ENCODE results near the gene ACAP3.

ACAP3 gene

GRCh38 chr1:1284221-1285101 lies 23.3 kb downstream of the ACAP3 start:
- DNase-seq: no peak

- DNase-seq: no peak
Observed at GRCh38 chr1:1283821-1284220, 23.9 kb downstream of the ACAP3 start.

- no peak for DNase-seq
Observed at GRCh38 chr1:1282998-1283397, 24.7 kb downstream of the ACAP3 start.

- DNase-seq: no peak
Observed at GRCh38 chr1:1281533-1282321, 26.0 kb downstream of the ACAP3 start.

GRCh38 chr1:1280782-1281481 lies 26.8 kb downstream of the ACAP3 start:
- DNase-seq: no peak

GRCh38 chr1:1279028-1279427 lies 28.7 kb downstream of the ACAP3 start:
- DNase-seq: no peak

GRCh38 chr1:1278620-1279019 lies 29.1 kb downstream of the ACAP3 start:
- DNase-seq: no peak

GRCh38 chr1:1275836-1276235 lies 31.9 kb downstream of the ACAP3 start:
- DNase-seq: no peak

GRCh38 chr1:1274931-1275431 lies 32.7 kb downstream of the ACAP3 start:
- no peak for DNase-seq

GRCh38 chr1:1274299-1274930 lies 33.3 kb downstream of the ACAP3 start:
- DNase-seq: no peak

GRCh38 chr1:1273512-1274298 lies 34.0 kb downstream of the ACAP3 start, which contains the start of gene UBE2J2:
UBE2J2 (minus strand) TSS chr1:1273854; CDS start chr1:1267992, 5,862 bp downstream.
- DNase-seq: no peak

- no peak for DNase-seq
Observed at GRCh38 chr1:1273209-1273511, 34.6 kb downstream of the ACAP3 start.

GRCh38 chr1:1272341-1273208 lies 35.2 kb downstream of the ACAP3 start:
- DNase-seq: no peak

- no peak for DNase-seq
Observed at GRCh38 chr1:1270813-1271212, 36.9 kb downstream of the ACAP3 start.

GRCh38 chr1:1268284-1268682 lies 39.4 kb downstream of the ACAP3 start:
- DNase-seq: no peak

- DNase-seq: no peak
Observed at GRCh38 chr1:1267488-1268283, 40.0 kb downstream of the ACAP3 start.

GRCh38 chr1:1264868-1265272 lies 42.9 kb downstream of the ACAP3 start:
- no peak for DNase-seq

GRCh38 chr1:1264026-1264425 lies 43.7 kb downstream of the ACAP3 start:
- no peak for DNase-seq

- DNase-seq: no peak
Observed at GRCh38 chr1:1262758-1263157, 45.0 kb downstream of the ACAP3 start.

- no peak for DNase-seq
Observed at GRCh38 chr1:1262071-1262470, 45.7 kb downstream of the ACAP3 start.

All from cortex of kidney (tissue), 1 donor.